ENCODE measurements around the gene BCLAF1.

Gene BCLAF1

GRCh38 chr6:136289579-136290409, at the start of gene BCLAF1:
BCLAF1 (minus strand) TSS chr6:136289846; CDS start chr6:136279866, 9,980 bp downstream.
- peak; percentile 98 for DNase-seq (ENCODE audit: low read depth)

DNA sequence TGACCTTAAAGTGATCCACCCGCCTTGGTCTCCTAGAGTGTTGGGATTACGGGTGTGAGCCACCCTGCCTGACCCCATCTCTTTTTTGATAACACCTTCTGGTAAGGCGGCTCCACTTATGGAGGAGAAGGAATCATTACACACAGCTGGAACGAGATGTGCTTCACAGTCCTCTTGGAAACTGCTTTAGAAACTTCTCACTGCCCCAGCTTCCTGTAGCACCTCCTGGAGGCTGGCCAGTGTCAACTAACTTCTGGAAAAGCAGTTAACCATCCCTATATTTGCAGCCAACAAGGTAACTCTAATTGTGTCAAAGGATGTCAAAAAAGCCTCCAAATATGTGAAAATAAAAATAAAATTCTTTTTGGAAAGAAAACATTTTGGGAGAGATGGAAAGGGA, 48.8 kb upstream of the BCLAF1 start:
- no peak for DNase-seq (ENCODE audit: low read depth)

DNA sequence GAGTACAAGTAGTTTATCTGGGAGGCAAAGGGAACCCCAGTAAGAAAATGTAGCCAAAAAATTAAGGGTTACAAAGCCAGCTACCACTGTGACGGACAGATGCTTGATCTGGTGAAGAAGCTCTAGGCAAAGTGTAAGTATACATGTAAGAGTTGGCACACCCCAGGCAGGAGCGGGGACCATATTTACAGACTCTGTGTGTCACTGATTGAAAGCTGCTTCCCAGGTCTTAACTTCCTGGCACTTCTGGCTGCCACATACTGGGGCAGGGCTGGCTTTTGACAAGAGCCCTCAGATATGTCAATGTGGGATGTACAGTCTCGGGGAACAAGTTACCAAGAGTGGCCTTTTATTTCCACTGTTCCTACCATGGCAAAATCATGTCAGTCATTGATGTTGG, 48.0 kb upstream of the BCLAF1 start:
- DNase-seq (ENCODE audit: low read depth) = no peak

- DNase-seq (ENCODE audit: low read depth) = no peak
These were observed 47.5 kb upstream of the BCLAF1 start for GRCh38 chr6:136337121-136337520.

DNA sequence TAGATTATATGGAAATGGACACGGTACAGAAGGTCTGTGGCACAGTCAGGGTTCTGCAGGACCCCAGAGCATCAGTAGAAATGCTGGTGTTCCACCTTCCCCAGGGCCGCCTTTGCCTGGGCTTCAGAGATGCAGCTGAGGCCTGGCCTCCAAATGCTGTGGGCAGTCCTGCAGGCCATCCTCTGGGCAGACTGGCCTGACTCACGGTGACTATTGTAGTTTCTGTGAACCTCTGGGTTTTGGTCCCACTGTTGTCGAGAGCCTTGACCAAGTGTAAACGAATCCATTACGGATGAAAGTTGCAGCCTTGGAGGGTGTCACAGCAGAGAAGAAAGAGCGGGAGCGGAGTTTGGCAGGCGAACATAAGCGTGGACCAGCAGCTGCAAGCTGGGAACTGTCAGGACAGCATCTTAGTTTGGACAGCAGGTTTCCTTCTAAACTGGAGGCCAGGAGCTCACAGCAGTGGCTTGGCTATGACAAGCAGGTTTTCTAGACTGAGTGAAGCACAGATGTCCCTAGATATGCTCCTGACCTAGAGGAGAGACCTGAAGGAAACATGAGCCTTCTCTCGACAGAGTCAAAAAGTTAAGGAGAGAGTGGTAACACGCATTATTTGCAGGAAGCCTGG, 46.2 kb upstream of the BCLAF1 start:
- no peak for DNase-seq (ENCODE audit: low read depth)

DNA sequence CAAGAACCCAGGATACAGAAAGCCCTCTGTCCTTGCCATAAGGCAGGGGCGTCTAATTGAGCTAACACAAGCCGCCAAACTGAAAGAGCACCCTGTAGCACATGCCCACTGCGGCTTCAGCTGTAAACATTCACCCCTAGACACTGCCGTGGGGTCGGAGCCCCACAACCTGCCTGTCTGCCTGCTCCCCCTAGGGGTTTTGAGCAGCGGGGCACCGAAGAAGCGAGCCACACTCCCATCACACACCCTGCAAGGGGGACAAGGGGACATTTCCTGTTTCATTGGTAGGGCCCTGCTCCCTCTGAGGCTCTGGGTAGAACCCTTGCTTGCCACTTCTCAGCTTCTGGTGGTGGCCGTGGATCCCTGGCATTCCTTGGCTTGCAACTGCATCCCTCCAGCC, 45.2 kb upstream of the BCLAF1 start:
- no peak for DNase-seq (ENCODE audit: low read depth)

DNA sequence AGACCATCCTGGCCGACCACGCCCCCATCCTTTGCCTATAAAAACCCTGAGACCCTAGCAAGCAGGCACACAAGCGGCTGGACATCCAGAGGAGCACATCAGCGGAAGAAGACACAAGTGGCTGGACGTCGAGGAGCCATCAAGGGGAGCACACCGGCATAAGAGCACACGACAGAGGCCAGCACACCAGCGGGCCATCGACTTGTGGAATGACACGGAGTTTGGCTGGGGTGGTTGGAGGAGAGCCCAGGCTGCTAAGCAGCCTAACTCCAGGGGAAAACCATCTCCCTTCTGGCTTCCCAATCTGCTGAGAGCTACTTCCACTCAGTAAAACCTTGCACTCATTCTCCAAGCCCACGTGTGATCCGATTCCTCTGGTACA, 44.8 kb upstream of the BCLAF1 start:
- no peak for DNase-seq (ENCODE audit: low read depth)

DNA sequence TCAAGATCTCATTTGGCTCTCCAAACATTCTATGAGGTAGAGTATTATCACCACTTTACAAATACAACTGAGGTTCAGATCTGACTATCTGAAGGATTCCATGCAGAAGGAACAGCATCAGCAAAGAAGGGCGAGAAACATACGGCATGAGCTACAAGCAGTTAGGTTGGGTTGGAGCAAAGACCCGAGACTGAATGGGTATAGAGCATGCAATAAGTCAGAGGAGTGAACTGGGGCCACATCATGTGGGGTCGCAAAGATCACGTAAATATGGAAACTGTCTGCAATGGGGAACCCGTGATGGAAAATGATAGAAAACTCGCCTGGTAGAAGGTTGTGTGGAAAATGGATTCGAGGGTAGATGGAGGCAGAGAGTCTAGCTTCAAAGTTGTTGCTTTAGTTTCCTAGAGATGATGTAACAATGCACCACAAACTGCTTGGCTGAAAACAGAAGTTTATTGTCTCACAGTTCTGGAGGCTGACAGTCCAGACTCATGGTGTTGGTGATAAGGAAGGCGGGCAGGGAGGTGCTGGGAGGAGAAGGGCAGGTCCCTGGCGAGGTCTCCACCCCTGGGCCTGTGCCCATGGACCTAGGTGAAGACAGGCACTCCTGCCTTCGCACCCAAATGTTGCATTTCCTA, 44.3 kb upstream of the BCLAF1 start:
- no peak for DNase-seq (ENCODE audit: low read depth)

DNA sequence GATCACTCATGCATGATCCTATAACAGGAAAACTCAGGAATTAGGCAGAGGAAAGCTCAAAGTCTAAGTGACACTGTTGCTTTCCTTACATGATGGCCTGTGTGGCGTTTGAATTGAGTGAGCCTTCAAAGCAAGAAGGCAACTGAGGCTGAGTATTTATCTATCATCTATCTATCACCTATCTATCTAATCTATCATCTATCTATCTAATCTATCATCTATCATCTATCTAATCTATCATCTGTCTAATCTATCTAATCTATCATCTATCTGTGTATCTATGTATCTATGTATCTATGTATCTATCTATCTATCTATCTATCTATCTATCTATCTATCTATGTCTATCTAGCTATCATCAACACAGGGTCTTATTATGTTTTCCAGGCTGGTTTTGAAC, 41.8 kb upstream of the BCLAF1 start:
- no peak for DNase-seq (ENCODE audit: low read depth)

DNA sequence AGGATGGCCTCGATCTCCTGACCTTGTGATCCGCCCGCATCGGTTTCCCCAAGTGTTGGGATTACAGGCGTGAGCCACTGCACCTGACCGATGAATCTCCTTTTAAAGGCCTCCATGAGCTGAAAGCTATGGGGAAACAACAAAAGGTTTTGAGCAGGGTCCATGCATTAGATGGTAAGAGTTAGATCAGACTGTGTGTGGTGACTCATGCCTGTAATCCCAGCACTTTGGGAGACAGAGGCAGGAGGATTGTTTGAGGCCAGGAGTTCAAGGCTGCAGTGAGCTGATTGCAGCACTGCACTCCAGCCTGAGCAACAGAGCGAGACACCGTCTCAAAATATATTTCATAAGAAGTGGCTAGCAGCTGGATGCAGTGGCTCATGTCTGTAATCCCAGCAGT, 41.0 kb upstream of the BCLAF1 start:
- DNase-seq (ENCODE audit: low read depth) = no peak

GRCh38 chr6:136326038-136326553, 36.5 kb upstream of the BCLAF1 start:
- DNase-seq (ENCODE audit: low read depth) = no peak

GRCh38 chr6:136324686-136325380, 35.2 kb upstream of the BCLAF1 start:
- no peak for DNase-seq (ENCODE audit: low read depth)

- no peak for DNase-seq (ENCODE audit: low read depth)
These were observed 33.9 kb upstream of the BCLAF1 start for GRCh38 chr6:136323431-136324112.

- DNase-seq (ENCODE audit: low read depth) = no peak
These were observed 30.1 kb upstream of the BCLAF1 start for GRCh38 chr6:136319732-136320131.

- peak; percentile 8 for DNase-seq (ENCODE audit: low read depth)
These were observed 29.0 kb upstream of the BCLAF1 start for GRCh38 chr6:136318676-136319075.

DNA sequence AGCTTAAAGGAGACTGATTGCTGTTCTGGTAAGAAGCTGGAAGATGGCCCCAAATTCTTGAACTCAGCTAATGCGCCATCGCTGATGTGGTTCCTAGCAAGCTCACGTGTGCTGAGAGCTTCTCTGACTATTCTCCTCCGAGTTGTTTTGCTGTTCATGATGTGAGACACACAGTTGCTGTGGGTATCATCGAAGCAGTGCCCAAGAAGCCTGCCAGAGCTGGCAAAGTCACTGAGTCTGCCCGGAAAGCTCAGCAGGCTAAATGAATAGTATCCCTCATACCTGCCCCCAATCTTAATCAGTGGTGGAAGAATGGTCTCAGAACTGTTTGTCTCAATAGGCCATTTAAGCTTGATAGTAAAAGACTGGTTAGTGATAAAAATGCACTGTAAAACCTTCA, 28.3 kb upstream of the BCLAF1 start:
- DNase-seq (ENCODE audit: low read depth) = no peak

DNA sequence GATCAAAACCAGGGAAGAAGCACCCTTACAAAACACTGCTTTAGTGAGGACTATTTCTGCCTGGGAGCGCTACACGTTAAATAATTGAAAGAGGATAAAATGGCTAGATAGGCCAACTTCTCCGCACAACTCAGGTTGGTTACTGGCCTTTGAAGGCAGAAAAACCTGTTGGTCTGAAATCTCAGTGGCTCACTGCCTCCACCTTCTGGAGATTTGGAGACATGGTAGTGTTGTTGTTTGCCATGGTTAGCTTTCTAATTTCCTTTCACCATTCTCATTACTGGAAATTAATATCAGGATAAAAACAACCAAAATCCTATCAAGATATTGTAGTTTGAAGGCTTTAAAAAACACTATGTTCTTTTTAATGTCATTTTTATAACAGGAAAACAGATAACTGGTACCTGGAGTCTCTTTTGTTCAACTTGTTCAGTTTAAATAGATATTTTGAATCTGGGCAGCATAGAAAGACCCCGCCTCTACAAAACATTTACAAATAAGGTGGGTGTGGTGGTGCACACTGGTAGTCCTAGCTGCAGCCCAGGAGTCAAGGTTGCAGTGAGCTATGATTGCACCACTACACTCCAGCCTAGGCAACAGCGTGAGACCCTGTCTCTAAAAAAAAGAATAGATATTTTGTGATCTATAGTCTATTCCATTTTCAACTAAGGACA, 27.5 kb upstream of the BCLAF1 start:
- peak; percentile 32 for DNase-seq (ENCODE audit: low read depth)

DNA sequence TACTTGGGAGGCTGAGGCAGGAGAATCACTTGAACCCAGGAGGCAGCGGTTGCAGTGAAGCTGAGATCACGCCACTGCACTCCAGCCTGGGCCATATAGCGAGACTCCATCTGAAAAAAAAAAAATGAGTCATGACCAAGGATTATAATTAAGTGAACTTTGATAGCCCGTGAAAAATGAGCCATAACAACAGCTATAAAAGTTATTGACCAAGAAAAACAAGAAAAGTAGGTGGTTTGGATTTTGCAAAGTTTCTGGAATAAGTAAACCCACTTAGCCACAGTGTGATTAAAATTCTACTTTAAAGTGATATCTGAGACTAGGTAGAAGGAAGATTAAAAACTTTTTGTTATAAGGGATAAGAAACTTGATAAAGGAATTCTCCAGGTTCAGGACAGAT, 25.9 kb upstream of the BCLAF1 start:
- DNase-seq (ENCODE audit: low read depth) = no peak

DNA sequence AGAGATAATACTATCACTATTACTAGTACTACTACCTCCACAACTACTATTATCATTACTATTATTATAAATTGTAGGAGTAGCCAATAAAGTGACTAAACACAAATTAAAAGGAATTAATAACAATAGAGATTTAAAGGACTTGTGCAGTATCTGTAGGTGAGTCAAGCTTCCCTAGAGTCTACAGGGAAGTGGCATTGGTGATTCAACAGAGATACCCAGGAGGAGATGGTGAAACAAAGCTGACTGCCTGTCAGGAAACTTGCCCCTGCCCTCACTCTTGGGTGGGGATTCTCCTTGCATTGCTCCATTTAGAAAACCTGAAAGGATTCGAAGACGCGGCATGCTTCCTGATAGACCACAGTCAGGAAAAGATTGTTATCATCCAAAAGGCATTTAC, 23.3 kb upstream of the BCLAF1 start:
- DNase-seq (ENCODE audit: low read depth) = no peak

GRCh38 chr6:136309729-136310311, 20.2 kb upstream of the BCLAF1 start:
- no peak for DNase-seq (ENCODE audit: low read depth)

- no peak for DNase-seq (ENCODE audit: low read depth)
These were observed 19.5 kb upstream of the BCLAF1 start for GRCh38 chr6:136309171-136309570.

Measured in GM04504 (cell line).